Measurements from ENCODE around the gene DENR. TPM values are rescaled to one million over a fixed set of nuclear protein-coding genes. Genes with fewer than 3 reads are reported as not detected.
A peak's percentile ranks its signal among the peaks of the same experiment; 100 is the strongest.

Gene DENR
- total and polyA plus RNA-seq, 2 of the 8 experiments (the other 6 are each of a cell fraction or from before 2014, with no cell fraction given) = 26.9 to 84.0 TPM

DNA sequence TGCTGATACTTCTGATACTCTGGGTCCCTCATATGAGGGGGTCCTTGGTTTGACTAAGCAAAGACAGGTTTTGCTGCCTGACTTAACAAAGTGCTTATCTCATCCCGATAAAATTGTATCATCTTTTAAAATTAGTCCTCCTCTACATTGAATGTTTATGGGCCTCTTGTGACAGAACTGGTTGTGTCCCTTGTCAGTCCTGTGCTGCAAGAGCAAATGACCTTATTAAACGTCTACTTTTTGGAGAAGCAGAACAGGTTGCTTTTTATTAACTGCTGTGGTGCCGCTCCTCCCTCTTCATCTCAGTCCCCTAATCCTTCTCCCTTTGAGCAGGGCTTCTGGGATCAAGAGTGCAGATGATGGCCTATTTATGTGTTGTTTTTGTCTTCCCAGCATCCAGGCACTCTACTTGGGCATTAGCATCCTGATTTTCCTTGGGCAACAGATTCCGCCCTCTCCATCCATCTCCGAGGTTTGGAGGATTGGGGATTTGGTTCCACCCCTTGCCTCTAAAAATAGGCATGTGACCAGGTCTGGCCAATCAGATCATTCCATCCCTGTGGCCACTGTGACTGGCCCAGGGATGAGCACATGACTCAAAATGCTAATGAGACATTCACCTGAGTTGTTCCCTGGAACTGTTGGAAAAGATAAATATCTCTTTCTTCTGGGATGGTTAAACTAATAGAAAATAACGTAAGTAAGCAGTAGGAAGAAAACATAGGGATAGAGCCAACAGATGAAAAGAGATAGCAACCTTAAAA, 2.9 kb upstream of the DENR start:
- 0 out of 2 replicates have a peak, but pooled peaks cover 7% of the 10 kb centered on the region for H3K23me2 ChIP-seq (ENCODE audit: low read depth, low read length)
- no peak for FAIRE-seq
- CTCF ChIA-PET (ENCODE audit: partially characterized antibody) = interaction anchor here (0.5 kb wide), 1 partner anchor 16 kb away, joined by 3 read pairs; no protein-coding TSS in a partner anchor

More for the DNA sequence above, 2.9 kb upstream of the DENR start:
- Histone ChIP-seq H4K20me1 (replicated peaks in 1 of 2; ENCODE audit: control insufficient read depth in 1 of 2, insufficient read depth in 2 of 2, low read length in 2 of 2) (peaks cover 0 to 2% of the 10 kb centered on the region in 2 experiments), H3K23ac (ENCODE audit: insufficient read length) (no peak overlapping the region), H3K9ac (replicated peaks in 1 of 4; ENCODE audit: extremely low read depth in 1 of 4, low read depth in 3 of 4, low read length in 3 of 4) (no peak overlapping the region), H3K36me3 (ENCODE audit: control insufficient read depth in 2 of 4, insufficient read depth in 4 of 4, low read length in 3 of 4) (peaks cover 2 to 11% (median 7%) of the 10 kb centered on the region in 4 experiments; a peak in 4 of 8 replicates), H2AFZ (ENCODE audit: low read length) (no peak overlapping the region), H2AK5ac (ENCODE audit: low read depth, low read length) (peak overlapping the region; percentile 59; the same call in 1 of the 2 replicates), H3K4me2 (ENCODE audit: insufficient read depth in 1 of 2, low read depth in 2 of 2, low read length in 2 of 2) (no peak overlapping the region), H3K18ac (ENCODE audit: extremely low read depth, low read length) (no peak overlapping the region), H3K4ac (replicated peaks; ENCODE audit: insufficient read length, low read depth, low read length) (no peak overlapping the region), H3K4me3 (ENCODE audit: extremely low read depth in 1 of 4, insufficient read depth in 2 of 4, low read depth in 3 of 4, low read length in 4 of 4) (no peak overlapping the region), H4K91ac (replicated peaks; ENCODE audit: insufficient read length, low read length) (no peak overlapping the region), H3K14ac (ENCODE audit: insufficient read length) (no peak overlapping the region), H3K56ac (replicated peaks; ENCODE audit: insufficient read length, low read depth, low read length) (no peak overlapping the region), H4K5ac (ENCODE audit: insufficient read length, low read depth, low read length) (no peak overlapping the region), H4K8ac (ENCODE audit: extremely low read depth, insufficient read depth, low read length) (no peak overlapping the region), H2BK20ac (ENCODE audit: low read length) (no peak overlapping the region), H3K27ac (ENCODE audit: low read depth, low read length) (no peak overlapping the region), H2BK120ac (replicated peaks; ENCODE audit: low read depth, low read length) (no peak overlapping the region), H2BK12ac (ENCODE audit: low read depth, low read length) (no peak overlapping the region), H2BK15ac (ENCODE audit: low read length) (0 out of 2 replicates have a peak overlapping the region, but pooled peaks have one; percentile 5), H3K27me3 (replicated peaks in 1 of 4; ENCODE audit: control insufficient read depth in 3 of 4, extremely low read depth in 1 of 4, insufficient read depth in 3 of 4, low read length in 3 of 4) (no peaks in the 10 kb centered on the region), H3K79me1 (ENCODE audit: low read depth, low read length) (peaks cover 2% of the 10 kb centered on the region; the same call in 1 of the 2 replicates), H2BK5ac (ENCODE audit: low read depth, low read length) (peak overlapping the region; percentile 28; the same call in 1 of the 2 replicates), H3K4me1 (replicated peaks in 1 of 4; ENCODE audit: control insufficient read depth in 3 of 4, insufficient read depth in 4 of 4, low read length in 3 of 4) (peaks cover 2 to 9% (median 6%) of the 10 kb centered on the region in 4 experiments; a peak in 5 of 7 replicates), H3K9me3 (ENCODE audit: insufficient read depth in 2 of 2, low read depth in 1 of 2, low read length in 1 of 2) (no peaks in the 10 kb centered on the region), H3K79me2 (ENCODE audit: control insufficient read depth in 1 of 2, insufficient read depth in 2 of 2, low read length in 2 of 2) (peaks cover 0 to 20% of the 10 kb centered on the region in 2 experiments; a peak in 3 of 4 replicates)
- no peak for DNase-seq (ENCODE audit: low read depth in 1 of 2, low spot score in 2 of 2)
- TF ChIP-seq, protein P1, sequence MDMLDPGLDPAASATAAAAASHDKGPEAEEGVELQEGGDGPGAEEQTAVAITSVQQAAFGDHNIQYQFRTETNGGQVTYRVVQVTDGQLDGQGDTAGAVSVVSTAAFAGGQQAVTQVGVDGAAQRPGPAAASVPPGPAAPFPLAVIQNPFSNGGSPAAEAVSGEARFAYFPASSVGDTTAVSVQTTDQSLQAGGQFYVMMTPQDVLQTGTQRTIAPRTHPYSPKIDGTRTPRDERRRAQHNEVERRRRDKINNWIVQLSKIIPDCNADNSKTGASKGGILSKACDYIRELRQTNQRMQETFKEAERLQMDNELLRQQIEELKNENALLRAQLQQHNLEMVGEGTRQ (IDR thresholded peaks at IDR 0.05; ENCODE audit: low read length) = peak; percentile 88
- TF ChIP-seq RXRA (IDR thresholded peaks at IDR 0.05; ENCODE audit: insufficient read depth, low read depth, low read length) (no peak), TCF12 (IDR thresholded peaks at IDR 0.05; ENCODE audit: low read depth, low read length) (no peak), RBBP5 (IDR thresholded peaks at IDR 0.05; ENCODE audit: borderline replicate concordance, low read depth, low read length) (no peak)
- TF ChIP-seq, protein P2, sequence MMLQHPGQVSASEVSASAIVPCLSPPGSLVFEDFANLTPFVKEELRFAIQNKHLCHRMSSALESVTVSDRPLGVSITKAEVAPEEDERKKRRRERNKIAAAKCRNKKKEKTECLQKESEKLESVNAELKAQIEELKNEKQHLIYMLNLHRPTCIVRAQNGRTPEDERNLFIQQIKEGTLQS (IDR thresholded peaks at IDR 0.05; ENCODE audit: insufficient read depth, low read depth, low read length) = peak; percentile 70
- WGBS, 2 experiments (ENCODE audit: extremely low coverage in 1 of 2, insufficient coverage in 1 of 2, insufficient read length in 1 of 2, insufficient replicate concordance in 2 of 2, low coverage in 1 of 2, low lambda C conversion rate in 2 of 2, missing lambda C conversion rate in 1 of 2) = 89% methylated on average over 6 of the region's 6 CpGs; no CpG with 5 or more reads in 1 of the 2 experiments
- POLR2A ChIA-PET (ENCODE audit: partially characterized antibody) = interaction anchor here (1.1 kb wide), 2 partner anchors 24 to 283 kb away, joined by 3 read pairs; no protein-coding TSS in a partner anchor

All from H1 (cell line).